ENCODE measurements around the gene DIP2C.

DNA sequence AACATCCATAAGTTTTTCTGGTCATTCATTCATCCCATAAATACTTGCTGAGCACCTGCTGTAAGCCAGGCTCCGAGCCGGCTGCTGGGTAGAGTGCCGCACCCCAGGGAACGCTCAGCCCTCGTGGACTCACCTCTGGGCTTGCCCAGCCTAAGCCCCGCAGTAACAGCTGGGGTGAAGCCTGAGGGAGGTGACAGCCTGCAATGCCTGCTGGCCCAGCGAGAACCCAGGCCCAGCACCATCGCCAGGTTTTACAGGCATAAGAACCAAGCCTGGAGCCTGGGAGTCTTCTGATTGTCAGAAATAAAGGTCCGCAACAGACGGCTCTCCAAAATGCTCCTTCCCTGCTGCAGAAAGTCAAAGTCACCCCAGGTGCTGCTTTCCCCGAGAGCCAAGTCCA, 348.8 kb downstream of the DIP2C start:
- TF ChIP-seq, protein P1, sequence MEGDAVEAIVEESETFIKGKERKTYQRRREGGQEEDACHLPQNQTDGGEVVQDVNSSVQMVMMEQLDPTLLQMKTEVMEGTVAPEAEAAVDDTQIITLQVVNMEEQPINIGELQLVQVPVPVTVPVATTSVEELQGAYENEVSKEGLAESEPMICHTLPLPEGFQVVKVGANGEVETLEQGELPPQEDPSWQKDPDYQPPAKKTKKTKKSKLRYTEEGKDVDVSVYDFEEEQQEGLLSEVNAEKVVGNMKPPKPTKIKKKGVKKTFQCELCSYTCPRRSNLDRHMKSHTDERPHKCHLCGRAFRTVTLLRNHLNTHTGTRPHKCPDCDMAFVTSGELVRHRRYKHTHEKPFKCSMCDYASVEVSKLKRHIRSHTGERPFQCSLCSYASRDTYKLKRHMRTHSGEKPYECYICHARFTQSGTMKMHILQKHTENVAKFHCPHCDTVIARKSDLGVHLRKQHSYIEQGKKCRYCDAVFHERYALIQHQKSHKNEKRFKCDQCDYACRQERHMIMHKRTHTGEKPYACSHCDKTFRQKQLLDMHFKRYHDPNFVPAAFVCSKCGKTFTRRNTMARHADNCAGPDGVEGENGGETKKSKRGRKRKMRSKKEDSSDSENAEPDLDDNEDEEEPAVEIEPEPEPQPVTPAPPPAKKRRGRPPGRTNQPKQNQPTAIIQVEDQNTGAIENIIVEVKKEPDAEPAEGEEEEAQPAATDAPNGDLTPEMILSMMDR (IDR thresholded peaks at IDR 0.05) = no peak
- no peak for TF ChIP-seq TAF1 (IDR thresholded peaks at IDR 0.05; ENCODE audit: borderline replicate concordance, low read depth, low read length)
- no peak for TF ChIP-seq FOXM1 (IDR thresholded peaks at IDR 0.05; ENCODE audit: low read depth)
